Thyroid gland (tissue), 4 donors: Measurements from ENCODE around the gene ACP4. TPM values are rescaled to one million over a fixed set of nuclear protein-coding genes. Genes with fewer than 3 reads are reported as not detected.
A peak's percentile ranks its signal among the peaks of the same experiment; 100 is the strongest.

Experiments used
- DNase-seq, 2 donors: peaks; one replicate each; pipeline ENCODE4 v3.0.0-alpha.2; 2019
- H3K27ac ChIP-seq, 3 donors: fragments of 200-600 bp; sonication (generic); 1 replicate in 2 of 3; 2 replicates in 1 of 3; pipeline ENCODE4 v1.5.1; 2016 to 2019; ENCODE audit warnings: mild to moderate bottlenecking in 1 of 3, moderate library complexity in 1 of 3
- H3K27me3 ChIP-seq: fragments of 200-600 bp; sonication (generic); one replicate; pipeline ENCODE4 v1.5.1; 2019
- H3K36me3 ChIP-seq, 2 donors: fragments of 200-600 bp; sonication (generic); one replicate each; pipeline ENCODE4 v1.5.1; 2016 to 2019
- H3K4me1 ChIP-seq, 2 donors: fragments of 200-600 bp; sonication (generic); one replicate each; pipeline ENCODE4 v1.5.1; 2017 to 2019
- H3K4me3 ChIP-seq, 3 donors: fragments of 200-600 bp; sonication (generic); replicated peaks in 1 of 3; 1 replicate in 2 of 3; 2 replicates in 1 of 3; pipeline ENCODE4 v1.5.1; 2016; ENCODE audit warnings: mild to moderate bottlenecking in 1 of 3
- H3K9me3 ChIP-seq: fragments of 200-600 bp; sonication (generic); one replicate; pipeline ENCODE4 v1.5.1; 2017
- CTCF ChIP-seq, 6 experiments: fragments of 200-600 bp in 3 of 6; fragments of 450-650 bp in 3 of 6; sonication (generic) in 3 of 6; IDR thresholded peaks; one replicate each; pipeline ENCODE4 v1.5.1; 2016 to 2019; ENCODE audit warnings: antibody characterized with exemption in 6 of 6, mild to moderate bottlenecking in 2 of 6, inconsistent platforms in 1 of 6, moderate library complexity in 1 of 6
- POLR2A ChIP-seq, 2 donors: fragments of 450-650 bp; IDR thresholded peaks; one replicate each; pipeline ENCODE4 v1.6.1; 2017; ENCODE audit warnings: antibody characterized with exemption in 2 of 2, mild to moderate bottlenecking in 2 of 2, moderate library complexity in 1 of 2
- WGBS, 2 donors: methylation state at CpG; one replicate each; pipeline ENCODE4 v1.1.5; 2017; 5-methylcytosine and 5-hydroxymethylcytosine counted together
- intact Hi-C: fragments of 100-400 bp; cut with DNase I; formaldehyde crosslinking; loops from one replicate; pipeline ENCODE4 v1.15.1; 2023
- total RNA-seq, 4 donors: library from RNA; depleted of rRNA; stranded (reverse); fragments of >200 nt; gene quantifications; one replicate each; pipeline ENCODE4 v1.2.3, GENCODE V29; 2016

Gene ACP4
- total RNA-seq, 4 donors from 2014 or later = not detected

DNA sequence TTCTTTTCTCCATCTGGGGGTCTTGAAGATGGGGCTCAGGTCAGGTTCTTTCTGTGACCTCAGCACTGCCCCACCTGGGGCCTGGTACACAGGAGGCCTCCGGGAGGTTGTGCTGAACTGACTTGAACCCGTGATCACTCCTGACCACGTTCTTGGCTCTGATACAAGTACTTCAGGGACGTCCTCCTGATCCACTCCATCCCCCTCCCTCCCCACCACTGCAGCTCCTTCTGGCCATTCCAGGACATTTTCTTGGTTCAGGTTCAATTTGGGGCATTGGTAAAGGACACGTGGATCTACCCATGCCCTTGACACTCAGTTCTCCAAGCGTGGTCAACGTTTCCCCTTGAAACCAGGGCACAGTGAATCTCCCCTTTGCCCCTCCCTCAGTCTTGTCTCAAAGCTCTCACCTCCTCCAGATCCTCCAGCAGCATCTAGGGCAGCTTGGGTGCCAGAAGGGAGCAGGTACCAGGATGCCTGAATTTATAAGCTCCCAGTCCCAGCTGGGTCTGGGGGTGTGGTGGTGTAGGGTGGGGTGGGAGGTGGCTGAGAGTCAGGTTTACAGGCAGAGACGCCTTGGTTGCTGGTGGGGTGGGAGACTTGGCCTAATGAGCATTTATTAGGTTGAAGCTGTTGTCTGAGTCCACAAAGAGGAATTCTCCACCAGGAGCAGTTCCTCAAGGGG is 43.0 kb downstream of the ACP4 start, which contains the start of gene KLK15:
TSS of gene KLK15 (minus strand) at position 458 of the 685 bp plus-strand sequence. CDS start 2,082 bp downstream, outside the sequence.
- intact Hi-C loops = no loop called here
- peak; percentile 63 to 71 for DNase-seq
- Histone ChIP-seq H3K4me3 (no peak within 1 kb of the TSS), H3K36me3 (no peaks in the 10 kb centered on the region), H3K9me3 (no peaks in the 10 kb centered on the region), H3K4me1 (peaks cover 14 to 25% of the 10 kb centered on the region in 2 donors), H3K27ac (peak within 1 kb of the TSS in 1 of 3 donors; percentile 44), H3K27me3 (no peaks in the 10 kb centered on the region)
- TF ChIP-seq CTCF (IDR thresholded peaks at IDR 0.05) = no peak
- no peak for TF ChIP-seq POLR2A (IDR thresholded peaks at IDR 0.05)
- 26 to 35% methylated on average over 8 of the region's 8 CpGs for WGBS, 2 donors

- WGBS, 2 donors = 97 to 98% methylated on average over 6 of the region's 6 CpGs
- no peak for DNase-seq
- TF ChIP-seq CTCF (IDR thresholded peaks at IDR 0.05) (no peak), POLR2A (IDR thresholded peaks at IDR 0.05) (no peak)
- H3K4me1 ChIP-seq = peaks cover 14 to 25% of the 10 kb centered on the region in 2 donors
- no peak overlapping the region for H3K4me3 ChIP-seq
- H3K27me3 ChIP-seq = no peaks in the 10 kb centered on the region
- no peaks in the 10 kb centered on the region for H3K9me3 ChIP-seq
- no peaks in the 10 kb centered on the region for H3K36me3 ChIP-seq
- H3K27ac ChIP-seq = no peak overlapping the region
- intact Hi-C loops = no loop called here
Measured at GRCh38 chr19:50833802-50834167, 43.6 kb downstream of the ACP4 start.

- H3K27me3 ChIP-seq = no peaks in the 10 kb centered on the region
- H3K4me3 ChIP-seq = peak overlapping the region in 2 of 3 donors; percentile 48 to 49
- H3K9me3 ChIP-seq = no peaks in the 10 kb centered on the region
- peaks cover 19 to 29% of the 10 kb centered on the region in 2 donors for H3K4me1 ChIP-seq
- DNase-seq = peak; percentile 54 to 58
- H3K27ac ChIP-seq = peak overlapping the region; percentile 61 to 96 (median 81)
- no peaks in the 10 kb centered on the region for H3K36me3 ChIP-seq
- intact Hi-C loops = loop anchor here (5.0 kb wide), 1 partner anchor 47 kb away; no protein-coding TSS in a partner anchor
- WGBS, 2 donors = 35 to 96% methylated on average over 3 to 12 of the region's 13 CpGs
- TF ChIP-seq POLR2A (IDR thresholded peaks at IDR 0.05) (no peak), CTCF (IDR thresholded peaks at IDR 0.05) (no peak)
Measured at GRCh38 chr19:50835103-50835784, 45.0 kb downstream of the ACP4 start.

DNA sequence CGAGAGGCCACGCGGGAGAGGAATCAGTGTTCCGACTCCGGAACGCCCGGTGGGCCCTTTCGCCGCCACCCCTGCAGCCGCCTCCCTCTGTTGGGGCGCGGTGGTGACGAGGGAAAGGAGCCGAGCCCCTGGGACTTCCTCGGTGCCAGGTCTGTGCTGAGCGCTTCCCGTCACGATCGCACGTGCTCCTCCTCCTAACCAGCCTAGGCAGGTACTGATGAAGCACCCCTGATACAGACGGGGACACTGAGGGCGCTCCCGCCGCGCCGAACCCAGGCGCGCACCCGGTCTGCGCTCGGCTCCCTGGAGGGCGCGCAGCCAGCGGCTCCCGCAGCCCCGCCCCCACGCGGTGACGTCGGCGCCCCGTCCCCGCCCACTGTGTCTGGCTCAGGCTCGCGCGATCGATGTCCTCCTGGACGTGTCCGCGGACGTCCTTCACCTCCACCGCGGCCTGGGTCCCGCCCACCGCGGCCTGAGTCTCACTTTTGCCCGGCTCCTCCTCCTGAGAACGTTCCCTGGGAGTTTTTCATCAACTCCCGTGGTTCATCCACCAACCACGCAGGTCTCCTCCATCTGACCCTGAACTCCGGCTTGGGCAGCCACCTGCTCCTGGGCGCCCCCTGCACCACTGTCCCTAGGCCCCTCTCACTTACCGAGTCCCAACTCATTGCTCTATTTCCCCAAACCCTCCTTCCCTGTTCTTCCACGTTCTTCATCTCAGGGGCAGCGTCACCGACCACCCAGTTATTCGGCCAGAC is 45.7 kb downstream of the ACP4 start:
- peaks cover 23 to 34% of the 10 kb centered on the region in 2 donors for H3K4me1 ChIP-seq
- intact Hi-C loops = loop anchor here (5.0 kb wide), 1 partner anchor 46 kb away; no protein-coding TSS in a partner anchor
- H3K9me3 ChIP-seq = no peaks in the 10 kb centered on the region
- H3K4me3 ChIP-seq = peak overlapping the region in 2 of 3 donors; percentile 48 to 49
- DNase-seq = peak; percentile 92 to 93
- H3K36me3 ChIP-seq = no peaks in the 10 kb centered on the region
- peak overlapping the region; percentile 61 to 96 (median 81) for H3K27ac ChIP-seq
- WGBS, 2 donors = 7 to 8% methylated on average over 27 to 34 of the region's 67 CpGs
- TF ChIP-seq POLR2A (IDR thresholded peaks at IDR 0.05) = peak; percentile 57 to 98
- no peak for TF ChIP-seq CTCF (IDR thresholded peaks at IDR 0.05)
- H3K27me3 ChIP-seq = no peaks in the 10 kb centered on the region
